Mammary epithelial cell (primary cell): ENCODE data around the gene HSPA1A.
"Not testable (repeated sequence)": the region's sequence is repeated elsewhere in the genome, so short reads cannot be mapped to it uniquely, and the experiment has no call there.

Experiments used
- CTCF ChIP-seq, 2 donors: IDR thresholded peaks in 1 of 2; conservative IDR thresholded peaks in 1 of 2; 2 replicates each; pipeline ENCODE4 v1.5.1; 2011 to 2012; ENCODE audit warnings: inconsistent platforms in 2 of 2, low read length in 2 of 2, mild to moderate bottlenecking in 2 of 2, control low read depth in 1 of 2, low read depth in 1 of 2; ENCODE audit not compliant: insufficient read depth in 1 of 2; ENCODE audit errors: extremely low read depth in 1 of 2
- EZH2 ChIP-seq: IDR thresholded peaks from 2 replicates; pipeline ENCODE4 v1.6.1; 2012; ENCODE audit warnings: low read length, inconsistent platforms, borderline replicate concordance

GRCh38 chr6:31808599-31808998 is 6.7 kb upstream of the HSPA1A start:
- not testable (repeated sequence) for TF ChIP-seq CTCF (conservative IDR thresholded peaks at IDR 0.05 in 1 of 2, IDR thresholded peaks at IDR 0.05 in 1 of 2; ENCODE audit: extremely low read depth in 1 of 2, insufficient read depth in 1 of 2, low read depth in 1 of 2, low read length in 2 of 2); EZH2
